Fibroblast of lung (primary cell): ENCODE measurements around the gene ATP5MC2. TPM values are rescaled to one million over a fixed set of nuclear protein-coding genes. Genes with fewer than 3 reads are reported as not detected.

ENCODE experiments used
- DNase-seq, 2 donors: peaks; one replicate each; pipeline versions ENCODE4 v3.0.0 to v3.0.0-alpha.2; 2010; ENCODE audit warnings: low read depth in 2 of 2
- H2AFZ ChIP-seq: 2 replicates; pipeline ENCODE4 v1.5.1; 2012; ENCODE audit warnings: low read length, control low read depth, inconsistent platforms
- H3K27ac ChIP-seq: 2 replicates; pipeline ENCODE4 v1.5.1; 2011; ENCODE audit warnings: low read length, control low read depth; ENCODE audit not compliant: insufficient read depth
- H3K27me3 ChIP-seq: 2 replicates; pipeline ENCODE4 v1.5.1; 2011; ENCODE audit warnings: mild to moderate bottlenecking, low read length; ENCODE audit not compliant: control insufficient read depth, insufficient read depth
- H3K36me3 ChIP-seq: 2 replicates; pipeline ENCODE4 v1.5.1; 2011; ENCODE audit warnings: low read length; ENCODE audit not compliant: control insufficient read depth, insufficient read depth
- H3K4me1 ChIP-seq: 2 replicates; pipeline ENCODE4 v1.5.1; 2011; ENCODE audit warnings: low read length; ENCODE audit not compliant: control insufficient read depth, insufficient read depth; ENCODE audit errors: extremely low read depth
- H3K4me2 ChIP-seq: 2 replicates; pipeline ENCODE4 v1.5.1; 2011; ENCODE audit warnings: low read length, control low read depth; ENCODE audit not compliant: insufficient read depth; ENCODE audit errors: extremely low read depth
- H3K4me3 ChIP-seq, 4 experiments: fragments of 200-600 bp in 1 of 4; sonication (generic) in 1 of 4; replicated peaks in 1 of 4; 2 replicates each; pipeline ENCODE4 v1.5.1; 2011 to 2016; ENCODE audit warnings: low read length in 4 of 4, low read depth in 3 of 4, mild to moderate bottlenecking in 3 of 4, control low read depth in 2 of 4, inconsistent platforms in 1 of 4, mixed read lengths in 1 of 4; ENCODE audit not compliant: insufficient read depth in 1 of 4; ENCODE audit errors: control extremely low read depth in 1 of 4
- H3K79me2 ChIP-seq: 2 replicates; pipeline ENCODE4 v1.5.1; 2012; ENCODE audit warnings: mild to moderate bottlenecking, low read length, inconsistent platforms; ENCODE audit not compliant: control insufficient read depth, insufficient read depth
- H3K9ac ChIP-seq: 2 replicates; pipeline ENCODE4 v1.5.1; 2011; ENCODE audit warnings: mild to moderate bottlenecking, low read length, control low read depth; ENCODE audit not compliant: insufficient read depth
- H3K9me3 ChIP-seq: 2 replicates; pipeline ENCODE4 v1.5.1; 2012; ENCODE audit warnings: low read depth, low read length; ENCODE audit not compliant: control insufficient read depth, insufficient read depth
- H4K20me1 ChIP-seq: 2 replicates; pipeline ENCODE4 v1.5.1; 2011; ENCODE audit warnings: low read length; ENCODE audit not compliant: control insufficient read depth, insufficient read depth; ENCODE audit errors: extremely low read depth
- CTCF ChIP-seq, 2 donors: IDR thresholded peaks in 1 of 2; conservative IDR thresholded peaks in 1 of 2; 1 replicate in 1 of 2; 2 replicates in 1 of 2; pipeline ENCODE4 v1.5.1; 2011 to 2012; ENCODE audit warnings: low read length in 2 of 2, control low read depth in 1 of 2, inconsistent platforms in 1 of 2, low read depth in 1 of 2, mild to moderate bottlenecking in 1 of 2
- EZH2 ChIP-seq: IDR thresholded peaks from 2 replicates; pipeline ENCODE4 v1.5.1; 2012; ENCODE audit warnings: low read length, control low read depth, mild to moderate bottlenecking; ENCODE audit errors: missing control alignments
- polyA plus RNA-seq, 2 donors: library from polyadenylated mRNA; depleted of rRNA in 1 of 2; stranded (reverse) in 1 of 2; unstranded in 1 of 2; fragments of >200 nt; gene quantifications; 2 replicates each; pipeline ENCODE4 v1.2.1, GENCODE V29; 2011 to 2012; ENCODE audit warnings: missing spikeins in 1 of 2
- total RNA-seq: library from RNA; depleted of rRNA; stranded (reverse); fragments of >200 nt; gene quantifications from 2 replicates; pipeline ENCODE4 v1.2.1, GENCODE V29; 2014

ATP5MC2 gene
- total and polyA plus RNA-seq, 2 donors (not counting 1 experiment from before 2014, with no cell fraction given): 148 to 232 TPM

- Histone ChIP-seq H3K79me2 (peaks cover 20% of the 10 kb centered on the region), H3K4me2 (no peak overlapping the region), H3K9ac (no peak overlapping the region), H3K4me3 (no peak overlapping the region), H2AFZ (peak overlapping the region; percentile 60), H3K36me3 (peaks cover 3% of the 10 kb centered on the region), H3K27ac (no peak overlapping the region), H3K27me3 (no peaks in the 10 kb centered on the region), H4K20me1 (no peaks in the 10 kb centered on the region), H3K9me3 (no peaks in the 10 kb centered on the region), H3K4me1 (peaks cover 3% of the 10 kb centered on the region)
- DNase-seq: no peak
- no peak for TF ChIP-seq CTCF (conservative IDR thresholded peaks at IDR 0.05 in 1 of 2, IDR thresholded peaks at IDR 0.05 in 1 of 2; ENCODE audit: low read depth in 1 of 2, low read length in 2 of 2)
- TF ChIP-seq EZH2: no peak
These were observed 1.9 kb upstream of the ATP5MC2 start for GRCh38 chr12:53677800-53678148.

- TF ChIP-seq EZH2 (no peak), CTCF (conservative IDR thresholded peaks at IDR 0.05 in 1 of 2, IDR thresholded peaks at IDR 0.05 in 1 of 2; ENCODE audit: low read depth in 1 of 2, low read length in 2 of 2) (no peak)
- no peaks in the 10 kb centered on the region for H3K27me3 ChIP-seq
These were observed 1.3 kb upstream of the ATP5MC2 start for GRCh38 chr12:53677016-53677799.

GRCh38 chr12:53676656-53677015, 753 bp upstream of the ATP5MC2 start:
- peak in 1 of 2 donors; percentile 35 for DNase-seq
- Histone ChIP-seq H3K4me1 (peaks cover 3% of the 10 kb centered on the region), H2AFZ (peak overlapping the region; percentile 82), H3K79me2 (peaks cover 23% of the 10 kb centered on the region), H3K9ac (peak overlapping the region; percentile 34), H3K4me2 (peak overlapping the region; percentile 68), H3K9me3 (no peaks in the 10 kb centered on the region), H4K20me1 (no peaks in the 10 kb centered on the region), H3K4me3 (peak overlapping the region in 3 of 4 experiments; percentile 5 to 44 (median 36)), H3K27me3 (no peaks in the 10 kb centered on the region), H3K27ac (peak overlapping the region; percentile 82), H3K36me3 (peaks cover 4% of the 10 kb centered on the region)
- TF ChIP-seq EZH2 (no peak), CTCF (conservative IDR thresholded peaks at IDR 0.05 in 1 of 2, IDR thresholded peaks at IDR 0.05 in 1 of 2; ENCODE audit: low read depth in 1 of 2, low read length in 2 of 2) (no peak)

More at GRCh38 chr12:53677016-53677799, 1.3 kb upstream of the ATP5MC2 start:
- H4K20me1 ChIP-seq: no peaks in the 10 kb centered on the region
- peak overlapping the region; percentile 82 for H3K27ac ChIP-seq
- H2AFZ ChIP-seq: peak overlapping the region; percentile 82
- peaks cover 3% of the 10 kb centered on the region for H3K4me1 ChIP-seq
- peak; percentile 32 to 36 for DNase-seq
- peaks cover 23% of the 10 kb centered on the region for H3K79me2 ChIP-seq
- peaks cover 3% of the 10 kb centered on the region for H3K36me3 ChIP-seq
- H3K9ac ChIP-seq: peak overlapping the region; percentile 34
- no peaks in the 10 kb centered on the region for H3K9me3 ChIP-seq
- peak overlapping the region; percentile 68 for H3K4me2 ChIP-seq
- peak overlapping the region in 3 of 4 experiments; percentile 11 to 44 (median 34) for H3K4me3 ChIP-seq
